HL-60 (cell line): ENCODE measurements around the gene TMEM151B.

Source experiments
- SPI1 ChIP-seq: IDR thresholded peaks from 2 replicates; pipeline ENCODE4 v1.6.1; 2012; ENCODE audit warnings: low read depth, mild to moderate bottlenecking, borderline replicate concordance
- TF ChIP-seq, protein P1 (sequence below): IDR thresholded peaks from one replicate; pipeline ENCODE4 v1.5.1; 2011; ENCODE audit warnings: low read length, control low read depth, inconsistent platforms; ENCODE audit not compliant: insufficient read depth

DNA sequence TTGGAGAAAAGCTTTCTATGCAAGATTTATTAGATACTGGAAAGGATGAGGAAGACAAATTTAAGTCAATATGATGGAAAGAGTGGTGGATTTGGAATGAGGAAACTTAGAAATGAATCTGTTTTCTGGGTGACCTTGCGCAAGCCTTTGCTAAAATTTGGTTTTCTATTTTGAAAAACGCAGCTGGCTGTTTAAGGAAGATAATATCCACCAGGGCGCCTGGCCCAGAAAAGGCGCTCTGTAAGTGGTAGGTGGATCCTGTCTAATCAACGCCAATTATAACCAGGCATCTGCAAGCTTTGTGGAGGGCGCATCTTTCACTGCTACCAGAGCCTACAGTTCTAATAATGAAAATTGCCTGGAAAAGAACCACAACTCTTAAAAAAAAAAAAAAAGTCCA lies 71.8 kb downstream of the TMEM151B start:
- TF ChIP-seq SPI1 = no peak
- TF ChIP-seq, protein P1, sequence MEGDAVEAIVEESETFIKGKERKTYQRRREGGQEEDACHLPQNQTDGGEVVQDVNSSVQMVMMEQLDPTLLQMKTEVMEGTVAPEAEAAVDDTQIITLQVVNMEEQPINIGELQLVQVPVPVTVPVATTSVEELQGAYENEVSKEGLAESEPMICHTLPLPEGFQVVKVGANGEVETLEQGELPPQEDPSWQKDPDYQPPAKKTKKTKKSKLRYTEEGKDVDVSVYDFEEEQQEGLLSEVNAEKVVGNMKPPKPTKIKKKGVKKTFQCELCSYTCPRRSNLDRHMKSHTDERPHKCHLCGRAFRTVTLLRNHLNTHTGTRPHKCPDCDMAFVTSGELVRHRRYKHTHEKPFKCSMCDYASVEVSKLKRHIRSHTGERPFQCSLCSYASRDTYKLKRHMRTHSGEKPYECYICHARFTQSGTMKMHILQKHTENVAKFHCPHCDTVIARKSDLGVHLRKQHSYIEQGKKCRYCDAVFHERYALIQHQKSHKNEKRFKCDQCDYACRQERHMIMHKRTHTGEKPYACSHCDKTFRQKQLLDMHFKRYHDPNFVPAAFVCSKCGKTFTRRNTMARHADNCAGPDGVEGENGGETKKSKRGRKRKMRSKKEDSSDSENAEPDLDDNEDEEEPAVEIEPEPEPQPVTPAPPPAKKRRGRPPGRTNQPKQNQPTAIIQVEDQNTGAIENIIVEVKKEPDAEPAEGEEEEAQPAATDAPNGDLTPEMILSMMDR = no peak
